Renal cortex interstitium (tissue), 11 donors: ENCODE measurements around the gene TRIM62. TPM values are rescaled to one million over a fixed set of nuclear protein-coding genes. Genes with fewer than 3 reads are reported as not detected.
A peak's percentile ranks its signal among the peaks of the same experiment; 100 is the strongest.

Source experiments
- DNase-seq, 11 donors: peaks; one replicate each; pipeline ENCODE4 v3.0.0-alpha.2; 2013; ENCODE audit warnings: low read depth in 9 of 11, low spot score in 4 of 11; ENCODE audit errors: extremely low read depth in 1 of 11
- polyA plus RNA-seq, 3 donors: library from polyadenylated mRNA; unstranded; fragments of 120-200 nt; gene quantifications; one replicate each; pipeline ENCODE4 v1.2.1, GENCODE V29; 2013; ENCODE audit not compliant: insufficient read length in 3 of 3

The TRIM62 gene
- polyA plus RNA-seq, 3 donors = 6.3 to 8.6 (median 8.0) TPM

DNA sequence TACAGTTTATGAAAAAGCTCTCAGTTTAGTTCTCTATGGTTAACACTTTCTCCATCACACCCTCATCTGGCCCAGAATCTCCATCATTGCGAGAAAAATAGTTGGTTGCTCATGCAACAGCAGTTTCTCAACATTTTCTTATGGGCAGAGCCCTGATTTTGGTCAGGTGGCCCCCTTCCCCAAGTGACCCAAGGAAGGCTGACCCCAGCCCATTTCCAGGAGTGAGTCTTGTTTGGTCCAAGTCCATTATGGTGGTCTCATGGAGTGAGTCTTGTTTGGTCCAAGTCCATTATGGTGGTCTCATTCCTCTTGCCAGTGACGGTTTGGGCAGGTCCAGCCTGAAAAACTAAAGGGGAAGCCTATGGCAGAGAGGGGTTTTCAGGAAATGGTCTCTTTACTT lies 1.5 kb upstream of the TRIM62 start:
- no peak for DNase-seq

GRCh38 chr1:33182896-33183295 lies 1.1 kb upstream of the TRIM62 start:
- no peak for DNase-seq

- DNase-seq = peak in 8 of 11 donors; percentile 31 to 78 (median 62)
These were observed 578 bp upstream of the TRIM62 start for GRCh38 chr1:33182401-33182841.

DNA sequence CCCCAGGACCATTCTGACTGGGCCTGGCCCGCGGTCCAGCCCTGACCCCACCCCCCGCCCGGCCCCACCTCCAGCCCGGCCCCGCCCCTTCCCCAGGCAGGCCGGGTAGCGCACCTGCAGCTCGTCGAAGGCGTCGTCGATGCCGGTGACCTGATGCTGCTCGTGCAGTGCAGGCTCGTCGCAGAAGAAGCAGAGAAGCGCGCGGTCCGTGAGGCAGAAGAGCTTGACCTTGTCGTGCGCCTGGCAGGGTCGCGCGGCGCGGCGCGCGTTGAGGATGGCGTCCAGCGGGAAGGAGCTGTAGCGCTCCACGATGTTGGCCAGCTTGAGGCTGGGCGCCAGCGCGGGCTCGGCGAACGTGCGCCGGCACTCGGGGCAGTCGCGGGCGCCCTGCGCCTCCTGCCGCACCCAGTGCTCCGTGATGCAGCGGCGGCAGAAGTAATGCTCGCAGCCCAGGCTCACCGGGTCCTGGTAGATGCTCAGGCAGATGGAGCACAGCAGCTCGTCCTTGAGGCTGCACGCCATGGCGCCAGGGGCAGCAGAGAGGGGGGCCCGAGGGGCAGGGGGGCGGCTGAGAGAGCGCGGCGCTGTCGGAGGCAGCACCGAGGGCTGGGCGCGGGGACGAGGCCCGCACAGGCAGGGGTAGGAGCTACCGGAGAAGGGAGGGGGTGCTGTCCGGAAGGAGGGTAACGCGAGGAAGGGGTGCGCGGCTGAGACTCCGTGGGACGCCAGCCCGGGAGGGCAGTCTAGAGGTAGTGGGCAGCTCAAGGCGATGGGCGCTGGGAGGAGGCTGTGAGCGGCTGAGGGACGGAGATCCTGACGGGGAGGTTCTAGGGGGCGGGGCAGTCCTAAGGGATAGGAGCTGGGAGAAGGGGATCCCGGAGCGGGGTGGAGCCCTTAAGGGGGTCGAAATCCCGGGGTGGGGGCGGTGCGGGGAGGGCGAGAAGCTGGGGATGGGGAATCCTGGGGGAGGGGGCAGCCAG lies 642 bp downstream of the TRIM62 start:
- DNase-seq = peak in 5 of 11 donors; percentile 29 to 87 (median 67)

- DNase-seq = peak in 7 of 11 donors; percentile 77 to 88 (median 81)
These were observed 1.5 kb downstream of the TRIM62 start for GRCh38 chr1:33180226-33180910.

DNA sequence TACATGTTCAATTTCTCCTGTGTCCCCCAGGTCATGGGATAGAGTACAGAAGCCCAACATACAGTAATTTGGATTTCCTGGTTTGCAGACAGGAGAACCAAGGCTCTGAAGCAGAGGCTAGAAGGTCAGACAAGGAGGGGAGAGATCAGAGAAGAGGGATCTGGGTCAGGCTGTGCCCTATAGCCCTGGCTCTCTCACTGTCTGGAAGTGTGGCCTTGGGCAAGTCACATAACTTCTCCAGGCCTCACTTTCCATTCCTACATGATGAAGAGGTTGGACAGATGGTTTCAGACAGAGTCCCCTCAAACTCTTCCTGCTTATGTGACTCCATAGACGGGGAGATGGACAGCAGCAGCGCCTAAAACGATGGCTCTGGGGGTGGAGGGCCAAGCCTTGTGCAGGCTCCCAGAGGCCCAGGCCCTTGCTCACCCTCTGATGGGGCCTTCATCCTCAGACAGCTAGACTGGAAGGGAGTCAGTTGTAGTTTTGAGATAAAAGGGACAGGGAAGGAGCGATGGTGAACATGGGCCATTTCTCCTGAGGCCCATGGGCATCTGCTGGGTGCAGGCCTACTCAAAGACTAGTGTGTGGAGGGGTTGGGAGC lies 2.9 kb downstream of the TRIM62 start:
- DNase-seq = no peak

DNA sequence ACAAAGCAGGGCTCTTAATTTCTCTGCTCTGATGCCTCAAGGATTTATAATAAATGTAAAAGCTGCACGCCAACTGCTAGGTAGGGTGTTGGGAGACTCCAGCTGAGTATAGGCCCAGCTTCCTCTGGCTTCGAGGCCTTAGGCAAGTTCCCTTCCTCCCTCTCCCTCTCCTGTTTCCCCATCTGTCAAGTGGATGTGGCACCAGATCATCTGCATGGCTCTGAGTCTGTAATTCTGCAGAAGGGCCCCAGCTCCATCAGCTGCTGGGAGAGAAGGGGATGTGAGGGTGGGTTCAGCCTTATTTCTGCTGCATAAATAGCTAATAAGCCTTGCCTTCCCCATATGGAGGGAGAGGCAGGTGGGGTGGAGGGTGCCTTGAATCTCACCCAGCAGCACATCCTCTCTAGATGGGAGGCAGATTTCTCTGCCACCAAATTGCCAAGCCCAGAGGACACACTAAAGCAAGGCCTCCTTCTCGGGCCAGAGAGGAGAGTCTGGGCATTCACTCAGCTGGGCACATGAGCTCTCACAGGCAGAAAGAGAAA lies 3.8 kb downstream of the TRIM62 start:
- no peak for DNase-seq

- DNase-seq = no peak
These were observed 5.0 kb downstream of the TRIM62 start for GRCh38 chr1:33176887-33177286.

DNA sequence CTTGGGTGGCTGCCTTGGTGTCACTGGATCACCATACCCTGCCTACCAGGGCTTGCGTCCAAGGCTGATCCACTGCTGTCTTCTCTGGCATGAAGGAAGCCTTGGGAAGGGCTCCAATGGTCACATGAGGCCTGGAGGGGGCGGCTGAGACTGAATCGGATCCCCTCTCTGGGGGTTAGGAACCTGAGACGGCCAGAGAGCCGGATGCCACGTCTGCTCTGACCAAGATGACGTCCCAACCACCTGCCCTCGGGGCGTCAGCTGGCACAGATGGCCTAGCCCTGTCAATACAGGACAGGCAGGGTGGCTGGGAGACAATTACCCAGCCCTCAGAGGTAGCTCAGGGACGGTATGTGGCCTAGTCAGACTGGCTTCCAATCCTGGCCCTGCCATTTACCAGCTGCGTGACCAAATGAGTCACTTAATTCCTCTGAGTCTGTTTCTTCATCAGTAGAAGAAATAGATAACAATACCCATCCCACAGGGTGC lies 5.4 kb downstream of the TRIM62 start:
- DNase-seq = no peak

- no peak for DNase-seq
These were observed 6.0 kb downstream of the TRIM62 start for GRCh38 chr1:33175865-33176264.

GRCh38 chr1:33173091-33173490 lies 8.8 kb downstream of the TRIM62 start:
- no peak for DNase-seq

- no peak for DNase-seq
These were observed 9.6 kb downstream of the TRIM62 start for GRCh38 chr1:33171977-33172813.

- no peak for DNase-seq
These were observed 11.2 kb downstream of the TRIM62 start for GRCh38 chr1:33170351-33171274.

- DNase-seq = no peak
These were observed 12.4 kb downstream of the TRIM62 start for GRCh38 chr1:33169290-33170055.

- DNase-seq = no peak
These were observed 13.1 kb downstream of the TRIM62 start for GRCh38 chr1:33168556-33169289.
